NCI-H524 treated with DMSO at 0.1 percent for 48 hours (cell line): Measurements from ENCODE around the gene IFT25.
A peak's percentile ranks its signal among the peaks of the same experiment; 100 is the strongest.
"Not testable (repeated sequence)": the region's sequence is repeated elsewhere in the genome, so short reads cannot be mapped to it uniquely, and the experiment has no call there.

Experiments
- DNase-seq: peaks from one replicate; lab custom pipeline; 2025; lab: John Stamatoyannopoulos, UW

Gene IFT25

GRCh38 chr1:53889304-53890298 lies 55.9 kb downstream of the IFT25 start, which contains the start of gene YIPF1:
TSS of gene YIPF1 (minus strand) at chr1:53889797. CDS start at chr1:53888937, 860 bp downstream.
- DNase-seq, result peak; percentile 12

- no peak for DNase-seq
Measured at GRCh38 chr1:53888681-53889080, 56.8 kb downstream of the IFT25 start.

- DNase-seq, result not testable (repeated sequence)
Measured at GRCh38 chr1:53883600-53883999, 61.9 kb downstream of the IFT25 start.

- DNase-seq, result not testable (repeated sequence)
Measured at GRCh38 chr1:53881853-53882252, 63.6 kb downstream of the IFT25 start.

GRCh38 chr1:53878492-53879105 lies 66.9 kb downstream of the IFT25 start:
- no peak for DNase-seq

GRCh38 chr1:53875150-53875549 lies 70.3 kb downstream of the IFT25 start:
- not testable (repeated sequence) for DNase-seq

GRCh38 chr1:53871773-53872484 lies 73.6 kb downstream of the IFT25 start:
- DNase-seq, result no peak
